Vagina (tissue), 2 donors: Measurements from ENCODE around the gene SLC26A6. TPM values are rescaled to one million over a fixed set of nuclear protein-coding genes. Genes with fewer than 3 reads are reported as not detected.

Source experiments
- DNase-seq, 2 donors: peaks; one replicate each; pipeline ENCODE4 v3.0.0-alpha.2; 2017; ENCODE audit errors: extremely low spot score in 2 of 2
- H3K27ac ChIP-seq: fragments of 200-600 bp; sonication (generic); one replicate; pipeline ENCODE4 v1.5.1; 2019
- H3K27me3 ChIP-seq: fragments of 200-600 bp; sonication (generic); one replicate; pipeline ENCODE4 v1.5.1; 2019
- H3K36me3 ChIP-seq, 2 donors: fragments of 200-600 bp; sonication (generic); one replicate each; pipeline ENCODE4 v1.5.1; 2017 to 2019
- H3K4me1 ChIP-seq: fragments of 200-600 bp; sonication (generic); one replicate; pipeline ENCODE4 v1.5.1; 2019
- H3K4me3 ChIP-seq, 2 donors: fragments of 200-600 bp; sonication (generic); 1 replicate in 1 of 2; 2 replicates in 1 of 2; pipeline ENCODE4 v1.5.1; 2016 to 2019
- H3K9me3 ChIP-seq: fragments of 200-600 bp; sonication (generic); one replicate; pipeline ENCODE4 v1.5.1; 2019
- CTCF ChIP-seq, 3 experiments: fragments of 450-650 bp in 2 of 3; fragments of 200-600 bp in 1 of 3; sonication (generic) in 1 of 3; IDR thresholded peaks; one replicate each; pipeline ENCODE4 v1.5.1; 2017 to 2019; ENCODE audit warnings: antibody characterized with exemption in 3 of 3, mild to moderate bottlenecking in 2 of 3, moderate library complexity in 2 of 3
- POLR2A ChIP-seq, 2 donors: fragments of 450-650 bp; IDR thresholded peaks; one replicate each; pipeline ENCODE4 v1.6.1; 2017; ENCODE audit warnings: antibody characterized with exemption in 2 of 2, mild to moderate bottlenecking in 2 of 2, moderate library complexity in 2 of 2
- POLR2AphosphoS5 ChIP-seq, 2 donors: sonication (generic); formaldehyde crosslinking; IDR thresholded peaks; one replicate each; pipeline ENCODE4 v1.9.0; 2017; ENCODE audit warnings: antibody characterized with exemption in 2 of 2, mild to moderate bottlenecking in 2 of 2, low read depth in 1 of 2; ENCODE audit not compliant: insufficient read depth in 1 of 2
- intact Hi-C: fragments of 100-400 bp; cut with DNase I; formaldehyde crosslinking; loops from one replicate; pipeline ENCODE4 v1.15.1; 2023
- total RNA-seq: library from RNA; depleted of rRNA; stranded (reverse); fragments of >200 nt; gene quantifications from one replicate; pipeline ENCODE4 v1.2.3, GENCODE V29; 2016

The SLC26A6 gene
- total RNA-seq, 1 donor from 2014 or later = 35.1 TPM

- intact Hi-C loops = no loop called here
- H3K27ac ChIP-seq = no peak overlapping the region
- H3K36me3 ChIP-seq = peaks cover 0 to 47% of the 10 kb centered on the region in 2 donors
- TF ChIP-seq POLR2AphosphoS5 (IDR thresholded peaks at IDR 0.05; ENCODE audit: insufficient read depth in 1 of 2, low read depth in 1 of 2) = no peak
- no peak for TF ChIP-seq CTCF (IDR thresholded peaks at IDR 0.05)
- no peak for TF ChIP-seq POLR2A (IDR thresholded peaks at IDR 0.05)
- no peaks in the 10 kb centered on the region for H3K9me3 ChIP-seq
- DNase-seq = no peak
- no peaks in the 10 kb centered on the region for H3K27me3 ChIP-seq
- peaks cover 33% of the 10 kb centered on the region for H3K4me1 ChIP-seq
- H3K4me3 ChIP-seq = no peak overlapping the region
Measured at GRCh38 chr3:48681974-48682610, 46.8 kb upstream of the SLC26A6 start.

- peaks cover 30% of the 10 kb centered on the region for H3K4me1 ChIP-seq
- intact Hi-C loops = no loop called here
- TF ChIP-seq CTCF (IDR thresholded peaks at IDR 0.05) (no peak), POLR2A (IDR thresholded peaks at IDR 0.05) (no peak), POLR2AphosphoS5 (IDR thresholded peaks at IDR 0.05; ENCODE audit: insufficient read depth in 1 of 2, low read depth in 1 of 2) (no peak)
- no peak overlapping the region for H3K4me3 ChIP-seq
- H3K9me3 ChIP-seq = no peaks in the 10 kb centered on the region
- H3K27ac ChIP-seq = no peak overlapping the region
- peaks cover 0 to 47% of the 10 kb centered on the region in 2 donors for H3K36me3 ChIP-seq
- no peaks in the 10 kb centered on the region for H3K27me3 ChIP-seq
- DNase-seq = no peak
Measured at GRCh38 chr3:48681541-48681880, 46.2 kb upstream of the SLC26A6 start.

- intact Hi-C loops = no loop called here
- H3K27me3 ChIP-seq = no peaks in the 10 kb centered on the region
- no peaks in the 10 kb centered on the region for H3K9me3 ChIP-seq
- H3K36me3 ChIP-seq = peaks cover 0 to 47% of the 10 kb centered on the region in 2 donors
- no peak overlapping the region for H3K27ac ChIP-seq
- no peak for TF ChIP-seq POLR2A (IDR thresholded peaks at IDR 0.05)
- TF ChIP-seq POLR2AphosphoS5 (IDR thresholded peaks at IDR 0.05; ENCODE audit: insufficient read depth in 1 of 2, low read depth in 1 of 2) = no peak
- TF ChIP-seq CTCF (IDR thresholded peaks at IDR 0.05) = no peak
- no peak overlapping the region for H3K4me3 ChIP-seq
- DNase-seq = no peak
- H3K4me1 ChIP-seq = peaks cover 25% of the 10 kb centered on the region
Measured at GRCh38 chr3:48680811-48681540, 45.7 kb upstream of the SLC26A6 start.

GRCh38 chr3:48679411-48680391 is 44.4 kb upstream of the SLC26A6 start:
- H3K36me3 ChIP-seq = peaks cover 0 to 47% of the 10 kb centered on the region in 2 donors
- no peak for TF ChIP-seq POLR2AphosphoS5 (IDR thresholded peaks at IDR 0.05; ENCODE audit: insufficient read depth in 1 of 2, low read depth in 1 of 2)
- no peak for TF ChIP-seq CTCF (IDR thresholded peaks at IDR 0.05)
- no peak for TF ChIP-seq POLR2A (IDR thresholded peaks at IDR 0.05)
- H3K27ac ChIP-seq = no peak overlapping the region
- peaks cover 18% of the 10 kb centered on the region for H3K4me1 ChIP-seq
- no peak for DNase-seq
- H3K27me3 ChIP-seq = no peaks in the 10 kb centered on the region
- intact Hi-C loops = no loop called here
- H3K4me3 ChIP-seq = no peak overlapping the region
- H3K9me3 ChIP-seq = no peaks in the 10 kb centered on the region
